GM18498 (cell line): ENCODE data around the gene SAG.

ENCODE experiments used
- ATAC-seq: cut with Tn5 transposase; IDR thresholded peaks from one replicate; pipeline ENCODE4 v1.9.1; 2021; ENCODE audit warnings: mild to moderate bottlenecking, moderate library complexity; ENCODE audit not compliant: unreplicated experiment

SAG gene

DNA sequence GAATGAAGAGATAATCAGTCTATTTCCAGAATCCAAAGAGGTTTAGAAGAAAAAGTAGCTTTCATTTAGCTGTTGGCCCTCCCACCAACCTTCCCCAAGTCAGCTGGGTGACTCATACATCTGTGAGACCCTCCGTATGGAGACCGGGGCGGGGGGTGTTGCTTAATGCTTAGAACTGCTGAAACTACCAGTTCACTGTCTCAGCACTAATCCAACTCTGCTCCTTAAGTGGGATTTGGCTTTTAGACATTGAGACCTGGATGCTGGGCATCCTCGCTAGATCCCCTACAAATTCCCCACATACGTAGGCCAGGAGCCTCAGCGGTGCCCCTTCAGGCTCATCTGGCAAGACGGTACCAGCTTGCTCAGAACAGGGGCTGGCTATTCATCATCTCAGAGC is at the start of gene SAG:
Gene SAG (plus strand): TSS at position 252 of the 400 bp plus-strand sequence. CDS start 1,374 bp downstream, outside the sequence.
- no peak for ATAC-seq

DNA sequence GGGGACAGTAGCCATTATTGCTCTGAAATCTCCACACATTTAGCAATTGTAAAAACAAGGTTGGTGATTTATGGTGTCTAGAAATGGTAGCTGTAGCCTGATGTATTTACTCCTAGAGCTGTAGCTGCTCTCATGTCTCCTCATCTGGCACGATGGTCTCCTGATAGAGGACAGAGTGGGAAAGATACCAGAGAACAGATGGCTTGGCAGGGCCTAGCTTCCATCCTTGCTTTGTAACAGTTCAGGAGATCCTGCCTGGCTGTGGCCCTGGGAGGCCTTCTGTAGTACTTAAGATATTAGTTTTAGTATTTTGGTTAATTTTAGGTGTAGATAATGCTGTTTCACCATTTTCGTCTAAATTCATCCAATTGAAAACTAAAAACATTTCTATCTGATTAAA is 49.4 kb upstream of the SAG start:
- no peak for ATAC-seq

GRCh38 chr2:233259730-233260129 is 47.9 kb upstream of the SAG start:
- no peak for ATAC-seq

DNA sequence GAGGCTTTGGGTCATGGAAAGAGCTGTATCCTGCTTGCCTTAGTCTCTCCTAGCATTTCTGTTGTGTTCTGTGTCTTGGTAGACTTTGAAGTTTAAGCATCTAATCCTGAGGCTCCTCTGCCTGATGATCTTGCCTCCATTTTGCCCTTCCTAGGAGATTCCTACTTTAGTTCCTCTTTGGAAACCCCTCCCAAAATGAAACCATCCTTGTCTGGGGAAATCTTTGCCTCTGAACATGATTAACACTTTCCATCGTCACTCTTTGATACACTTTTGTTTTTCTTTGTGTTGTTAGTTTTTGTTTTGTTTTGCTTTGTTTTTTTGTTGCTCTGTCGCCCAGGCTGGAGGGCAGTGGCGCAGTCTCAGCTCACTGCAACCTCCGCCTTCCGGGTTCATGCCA is 47.0 kb upstream of the SAG start:
- ATAC-seq, result no peak

DNA sequence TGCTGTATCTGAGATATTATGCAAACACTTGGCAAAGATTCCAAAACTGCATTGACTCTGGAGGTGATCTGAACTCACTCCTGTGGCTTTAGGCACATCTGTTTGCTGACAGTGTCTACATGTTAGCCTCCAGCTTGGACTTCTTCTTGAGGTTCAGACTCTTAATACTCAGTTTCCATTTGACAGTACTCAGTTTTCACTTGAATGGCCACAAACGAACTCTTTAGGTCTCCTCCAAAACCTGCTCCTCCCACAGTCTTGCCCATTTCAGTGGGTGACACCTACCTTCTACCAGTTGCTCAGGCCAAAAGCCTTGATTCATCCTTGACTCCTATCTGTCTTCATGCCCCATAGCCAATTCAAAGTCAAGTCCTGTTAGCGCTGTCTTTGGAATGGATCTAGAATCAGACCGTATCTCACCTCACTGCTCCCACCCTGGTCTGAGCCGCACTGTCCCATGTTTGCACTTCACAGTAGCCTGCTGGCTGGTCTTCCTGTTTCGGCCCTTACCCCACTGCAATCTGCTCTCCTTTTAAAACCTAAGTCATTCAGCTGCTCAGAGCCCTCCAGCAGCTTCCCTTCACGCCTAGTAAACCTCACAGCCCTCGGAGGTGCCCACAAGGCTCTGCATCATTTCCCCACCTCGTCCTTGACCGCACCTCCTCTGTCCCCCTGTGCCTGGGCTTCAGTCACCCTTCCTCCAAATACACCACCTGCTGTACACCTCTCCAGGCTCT is 45.6 kb upstream of the SAG start:
- ATAC-seq, result peak; percentile 72

- no peak for ATAC-seq
Measured at GRCh38 chr2:233262562-233262961, 45.1 kb upstream of the SAG start.

DNA sequence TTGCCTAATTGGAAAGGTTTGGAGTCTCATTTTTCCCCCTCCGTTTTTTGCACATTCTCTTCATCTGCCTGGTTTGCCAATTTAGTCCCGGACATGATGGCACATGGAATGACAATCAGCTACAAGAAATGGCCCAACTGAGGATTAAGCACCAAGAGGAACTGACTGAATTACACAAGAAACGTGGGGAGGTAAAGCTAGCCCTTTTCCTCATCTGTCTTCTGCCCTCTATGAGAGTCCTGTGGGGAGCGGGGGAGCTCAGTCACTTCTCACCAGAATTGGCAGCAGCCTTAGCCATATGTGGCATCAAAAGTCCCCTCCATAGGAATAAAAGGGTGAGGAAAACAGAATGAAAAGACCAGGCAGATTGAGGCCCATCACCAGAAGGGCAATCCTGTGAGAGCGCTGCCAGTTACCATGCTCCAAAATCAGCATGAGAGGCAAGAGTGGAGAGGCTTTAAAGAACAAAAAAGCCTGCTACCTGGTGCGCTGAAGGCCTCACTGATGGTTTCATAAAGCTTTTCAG is 44.5 kb upstream of the SAG start:
- ATAC-seq, result no peak

GRCh38 chr2:233264667-233265066 is 42.9 kb upstream of the SAG start:
- no peak for ATAC-seq

GRCh38 chr2:233265899-233266431 is 41.7 kb upstream of the SAG start:
- ATAC-seq, result no peak

DNA sequence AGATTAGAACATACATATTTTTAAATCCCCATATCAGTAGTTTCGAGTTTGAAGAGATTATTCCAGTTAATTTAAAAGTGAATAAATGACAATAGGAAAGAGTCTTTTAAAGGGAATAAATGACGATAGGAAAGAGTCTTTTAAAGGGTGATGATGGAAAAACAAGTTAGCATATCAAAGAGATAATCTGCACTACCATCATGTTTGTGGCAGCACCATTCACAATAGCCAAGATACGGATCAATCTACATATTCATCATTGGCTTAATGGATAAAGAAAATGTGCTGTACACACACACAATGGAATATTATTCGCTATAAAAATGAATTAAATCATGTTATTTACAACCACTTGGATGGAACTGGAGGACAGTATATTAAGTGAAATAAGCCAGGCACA is 41.1 kb upstream of the SAG start:
- no peak for ATAC-seq

- ATAC-seq, result peak; percentile 80
Measured at GRCh38 chr2:233267516-233268245, 39.9 kb upstream of the SAG start.

GRCh38 chr2:233270366-233270765 is 37.2 kb upstream of the SAG start:
- no peak for ATAC-seq

GRCh38 chr2:233270951-233271350 is 36.7 kb upstream of the SAG start:
- no peak for ATAC-seq

- ATAC-seq, result no peak
Measured at GRCh38 chr2:233271693-233272092, 35.9 kb upstream of the SAG start.

DNA sequence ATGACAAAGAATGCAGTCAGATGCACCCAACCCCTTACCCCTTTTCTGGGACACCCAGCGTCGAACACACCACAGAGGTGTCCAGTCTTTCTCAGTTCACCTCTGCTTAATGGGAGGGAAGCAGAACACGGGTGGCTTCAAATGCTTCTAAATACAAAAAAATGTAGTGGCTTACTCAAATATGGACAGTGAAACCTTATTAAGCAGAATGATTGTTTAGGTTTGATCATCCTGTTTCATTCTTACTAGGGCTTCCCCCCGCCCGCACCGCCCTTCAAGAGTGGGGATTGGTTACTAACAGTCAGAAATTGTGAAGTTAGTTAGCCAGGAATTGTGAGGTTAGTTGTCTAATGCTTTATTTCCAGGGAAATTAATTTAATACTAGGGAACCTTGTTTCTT is 34.5 kb upstream of the SAG start:
- no peak for ATAC-seq

GRCh38 chr2:233275223-233275622 is 32.4 kb upstream of the SAG start:
- no peak for ATAC-seq

- no peak for ATAC-seq
Measured at GRCh38 chr2:233278921-233279320, 28.7 kb upstream of the SAG start.

- ATAC-seq, result no peak
Measured at GRCh38 chr2:233280114-233280693, 27.4 kb upstream of the SAG start.

DNA sequence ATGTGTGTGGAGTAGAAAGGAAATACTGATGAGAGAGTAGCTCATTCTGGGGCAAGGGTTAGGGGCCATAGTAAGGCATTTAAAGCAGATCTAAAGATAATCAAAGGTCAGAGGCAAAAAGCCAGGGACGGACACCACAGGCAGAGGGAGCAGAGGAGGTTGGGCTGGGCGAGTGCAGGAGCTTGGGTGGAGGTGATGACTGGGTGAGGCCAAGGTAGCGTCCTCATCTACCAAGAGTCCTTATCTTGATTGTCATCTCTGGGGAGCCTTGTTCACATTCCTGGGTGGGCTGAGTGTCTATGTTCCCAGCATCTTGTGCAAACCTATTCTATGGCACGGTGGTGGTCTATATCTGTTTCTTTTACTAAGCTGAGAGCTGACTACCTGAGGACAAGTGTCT is 26.1 kb upstream of the SAG start:
- ATAC-seq, result no peak

DNA sequence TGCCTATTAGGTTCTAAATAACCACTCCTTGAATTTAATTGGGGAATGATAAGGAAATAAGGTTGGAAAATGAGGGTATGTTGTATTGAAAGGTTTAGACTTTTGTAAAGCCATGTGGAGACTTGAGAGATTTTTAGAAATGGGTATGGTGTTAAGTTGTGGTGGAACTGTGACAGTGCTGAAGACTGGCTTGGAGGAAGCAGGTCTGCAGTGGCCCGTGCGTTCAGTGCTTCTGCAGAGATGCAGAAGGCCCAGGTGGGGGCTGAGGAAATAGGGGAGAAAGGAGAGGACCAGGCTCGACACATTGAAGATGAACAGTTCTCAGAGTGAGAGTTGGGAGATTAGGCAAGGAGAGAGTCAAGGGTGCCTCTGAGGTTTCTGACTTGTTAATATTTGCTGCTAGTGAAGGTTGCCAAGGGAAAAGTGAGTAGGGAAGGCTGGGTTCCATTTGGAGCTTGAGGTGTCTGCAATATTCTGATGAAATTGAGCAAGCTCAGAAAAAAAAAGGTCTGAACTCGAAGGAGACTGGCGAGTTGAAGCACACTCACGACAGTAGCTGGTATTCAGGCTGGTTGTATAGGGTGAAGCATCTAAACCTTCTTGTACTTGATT is 25.5 kb upstream of the SAG start:
- no peak for ATAC-seq

GRCh38 chr2:233285921-233286320 is 21.7 kb upstream of the SAG start:
- ATAC-seq, result no peak
